ENCODE measurements around the gene KAT6B.

Gene KAT6B

GRCh38 chr10:74958316-74958715, 131.9 kb downstream of the KAT6B start:
- no peak for TF ChIP-seq CTCF (IDR thresholded peaks at IDR 0.05; ENCODE audit: low read depth, low read length)
- DNase-seq (ENCODE audit: low read depth in 2 of 2), result no peak
- no peak overlapping the region for H3K4me3 ChIP-seq (replicated peaks in 1 of 2; ENCODE audit: low read depth in 2 of 2, low read length in 2 of 2)

- no peak overlapping the region for H3K4me3 ChIP-seq (replicated peaks in 1 of 2; ENCODE audit: low read depth in 2 of 2, low read length in 2 of 2)
- TF ChIP-seq CTCF (IDR thresholded peaks at IDR 0.05; ENCODE audit: low read depth, low read length), result no peak
- no peak for DNase-seq (ENCODE audit: low read depth in 2 of 2)
These were observed 134.3 kb downstream of the KAT6B start for GRCh38 chr10:74960670-74961069.

GRCh38 chr10:74962517-74962916, 136.1 kb downstream of the KAT6B start:
- H3K4me3 ChIP-seq (replicated peaks in 1 of 2; ENCODE audit: low read depth in 2 of 2, low read length in 2 of 2), result no peak overlapping the region
- no peak for TF ChIP-seq CTCF (IDR thresholded peaks at IDR 0.05; ENCODE audit: low read depth, low read length)
- no peak for DNase-seq (ENCODE audit: low read depth in 2 of 2)

GRCh38 chr10:74963549-74963948, 137.1 kb downstream of the KAT6B start:
- no peak for TF ChIP-seq CTCF (IDR thresholded peaks at IDR 0.05; ENCODE audit: low read depth, low read length)
- H3K4me3 ChIP-seq (replicated peaks in 1 of 2; ENCODE audit: low read depth in 2 of 2, low read length in 2 of 2), result no peak overlapping the region
- no peak for DNase-seq (ENCODE audit: low read depth in 2 of 2)

- TF ChIP-seq CTCF (IDR thresholded peaks at IDR 0.05; ENCODE audit: low read depth, low read length), result no peak
- DNase-seq (ENCODE audit: low read depth in 2 of 2), result peak in 1 of 2 donors; percentile 29
- H3K4me3 ChIP-seq (replicated peaks in 1 of 2; ENCODE audit: low read depth in 2 of 2, low read length in 2 of 2), result no peak overlapping the region
These were observed 141.7 kb downstream of the KAT6B start for GRCh38 chr10:74967911-74968666.

- H3K4me3 ChIP-seq (replicated peaks in 1 of 2; ENCODE audit: low read depth in 2 of 2, low read length in 2 of 2), result no peak overlapping the region
- no peak for DNase-seq (ENCODE audit: low read depth in 2 of 2)
- no peak for TF ChIP-seq CTCF (IDR thresholded peaks at IDR 0.05; ENCODE audit: low read depth, low read length)
These were observed 142.3 kb downstream of the KAT6B start for GRCh38 chr10:74968667-74969061.

- no peak for TF ChIP-seq CTCF (IDR thresholded peaks at IDR 0.05; ENCODE audit: low read depth, low read length)
These were observed 142.7 kb downstream of the KAT6B start for GRCh38 chr10:74969093-74969492.

More at GRCh38 chr10:74969093-74969492, 142.7 kb downstream of the KAT6B start:
- H3K4me3 ChIP-seq (replicated peaks in 1 of 2; ENCODE audit: low read depth in 2 of 2, low read length in 2 of 2), result no peak overlapping the region
- no peak for DNase-seq (ENCODE audit: low read depth in 2 of 2)
